Measurements from ENCODE around the gene PLSCR3. TPM values are rescaled to one million over a fixed set of nuclear protein-coding genes. Genes with fewer than 3 reads are reported as not detected.

PLSCR3 gene
- total and polyA plus RNA-seq, 7 donors = 13.9 to 20.5 (median 16.2) TPM

DNA sequence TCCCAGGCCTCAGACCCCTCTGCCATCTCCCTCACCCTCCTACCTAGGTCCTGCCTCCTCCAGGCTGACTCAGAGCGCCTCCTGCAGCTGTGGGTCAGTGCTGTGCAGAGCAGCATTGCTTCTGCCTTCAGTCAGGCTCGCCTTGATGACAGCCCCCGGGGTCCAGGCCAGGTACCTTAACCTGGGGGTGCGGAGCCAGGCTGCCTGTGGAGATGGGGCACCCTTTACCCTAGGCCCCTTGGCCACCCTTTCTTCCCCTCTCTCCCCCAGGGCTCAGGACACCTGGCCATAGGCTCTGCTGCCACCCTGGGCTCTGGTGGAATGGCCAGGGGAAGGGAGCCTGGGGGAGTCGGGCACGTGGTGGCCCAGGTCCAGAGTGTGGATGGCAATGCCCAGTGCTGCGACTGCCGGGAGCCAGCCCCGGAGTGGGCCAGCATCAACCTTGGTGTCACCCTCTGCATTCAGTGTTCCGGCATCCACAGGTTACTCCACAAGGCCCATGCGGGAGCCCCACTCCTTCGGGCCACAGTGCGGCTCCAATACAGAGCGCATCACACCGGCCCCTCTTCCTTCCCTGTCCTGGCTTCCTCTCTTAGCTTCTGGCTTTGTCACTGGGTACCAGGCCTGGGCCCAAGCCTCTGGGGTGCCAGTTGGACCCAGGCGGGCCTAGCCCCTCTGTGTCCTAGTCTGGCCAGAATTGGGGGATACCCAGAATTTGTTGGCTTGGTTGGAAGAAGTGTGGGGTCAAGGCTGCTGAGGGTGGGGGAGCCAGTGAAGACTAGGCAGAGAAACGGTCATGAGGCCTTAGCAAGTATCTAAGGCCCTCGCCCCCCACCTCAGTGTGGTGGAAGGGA lies 47.3 kb downstream of the PLSCR3 start:
- intact Hi-C loops (cut with DNase I) = loop anchor here (5.0 to 10.0 kb wide), 3 partner anchors 65 to 82 kb away; partner anchors contain the start of genes CLDN7 (in 1 of the 2) and SLC2A4 (in 1 of the 2)
- H3K27me3 ChIP-seq (ENCODE audit: insufficient read depth in 3 of 3, low read length in 2 of 3) = peaks cover 0 to 3% (median 0%) of the 10 kb centered on the region in 3 donors

GRCh38 chr17:7343250-7343649 lies 51.1 kb downstream of the PLSCR3 start:
- TF ChIP-seq, protein P1, sequence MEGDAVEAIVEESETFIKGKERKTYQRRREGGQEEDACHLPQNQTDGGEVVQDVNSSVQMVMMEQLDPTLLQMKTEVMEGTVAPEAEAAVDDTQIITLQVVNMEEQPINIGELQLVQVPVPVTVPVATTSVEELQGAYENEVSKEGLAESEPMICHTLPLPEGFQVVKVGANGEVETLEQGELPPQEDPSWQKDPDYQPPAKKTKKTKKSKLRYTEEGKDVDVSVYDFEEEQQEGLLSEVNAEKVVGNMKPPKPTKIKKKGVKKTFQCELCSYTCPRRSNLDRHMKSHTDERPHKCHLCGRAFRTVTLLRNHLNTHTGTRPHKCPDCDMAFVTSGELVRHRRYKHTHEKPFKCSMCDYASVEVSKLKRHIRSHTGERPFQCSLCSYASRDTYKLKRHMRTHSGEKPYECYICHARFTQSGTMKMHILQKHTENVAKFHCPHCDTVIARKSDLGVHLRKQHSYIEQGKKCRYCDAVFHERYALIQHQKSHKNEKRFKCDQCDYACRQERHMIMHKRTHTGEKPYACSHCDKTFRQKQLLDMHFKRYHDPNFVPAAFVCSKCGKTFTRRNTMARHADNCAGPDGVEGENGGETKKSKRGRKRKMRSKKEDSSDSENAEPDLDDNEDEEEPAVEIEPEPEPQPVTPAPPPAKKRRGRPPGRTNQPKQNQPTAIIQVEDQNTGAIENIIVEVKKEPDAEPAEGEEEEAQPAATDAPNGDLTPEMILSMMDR (IDR thresholded peaks at IDR 0.05) = no peak
- H3K27ac ChIP-seq = no peak overlapping the region
- WGBS, 3 donors = 56 to 68% (median 57%) methylated on average over 15 of the region's 15 CpGs
- H3K4me1 ChIP-seq = peaks cover 10% of the 10 kb centered on the region
- no peak overlapping the region for H3K4me3 ChIP-seq
- ATAC-seq (no peak), DNase-seq (no peak)
- H3K36me3 ChIP-seq (ENCODE audit: insufficient read depth in 1 of 2, low read depth in 1 of 2) = no peaks in the 10 kb centered on the region
- intact Hi-C loops (cut with DNase I) = loop anchor here in 1 of 2 donors (10.0 kb wide), 1 partner anchor 78 kb away; the partner anchor contains the start of gene CLDN7
- H3K9me3 ChIP-seq = no peaks in the 10 kb centered on the region
- H3K27me3 ChIP-seq (ENCODE audit: insufficient read depth in 3 of 3, low read length in 2 of 3) = peaks cover 0 to 9% (median 3%) of the 10 kb centered on the region in 3 donors

More for the DNA sequence above, 47.3 kb downstream of the PLSCR3 start:
- ATAC-seq (no peak), DNase-seq (no peak)
- Histone ChIP-seq H3K36me3 (ENCODE audit: insufficient read depth in 1 of 2, low read depth in 1 of 2) (no peaks in the 10 kb centered on the region), H3K4me3 (no peak overlapping the region), H3K27ac (peak overlapping the region; percentile 100), H3K9me3 (no peaks in the 10 kb centered on the region), H3K4me1 (peaks cover 30% of the 10 kb centered on the region)
- TF ChIP-seq, protein P1 (IDR thresholded peaks at IDR 0.05) = no peak
- 50 to 66% (median 51%) methylated on average over 17 to 18 of the region's 18 CpGs for WGBS, 3 donors

DNA sequence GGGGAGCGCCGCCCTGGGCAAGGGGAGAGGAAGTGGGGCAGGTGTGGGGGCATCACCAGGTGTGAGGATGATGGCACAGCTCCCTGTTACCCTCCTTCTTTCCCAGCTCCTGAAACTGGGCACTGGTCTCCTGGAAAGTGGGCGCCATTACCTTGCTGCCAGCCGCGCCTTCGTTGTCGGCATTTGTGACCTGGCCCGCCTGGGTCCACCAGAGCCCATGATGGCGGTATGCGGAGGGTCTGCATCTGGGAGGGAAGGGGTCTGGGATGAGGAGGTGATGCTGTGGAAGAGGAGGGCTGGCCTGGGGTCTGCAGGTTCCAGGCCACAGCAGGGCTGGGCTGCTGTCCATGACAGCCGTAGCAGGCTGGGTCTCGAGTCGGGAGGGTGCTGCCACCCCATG lies 52.5 kb downstream of the PLSCR3 start:
- Histone ChIP-seq H3K27me3 (ENCODE audit: insufficient read depth in 3 of 3, low read length in 2 of 3) (peaks cover 0 to 15% (median 3%) of the 10 kb centered on the region in 3 donors), H3K27ac (no peak overlapping the region), H3K36me3 (ENCODE audit: insufficient read depth in 1 of 2, low read depth in 1 of 2) (no peaks in the 10 kb centered on the region), H3K9me3 (no peaks in the 10 kb centered on the region), H3K4me3 (no peak overlapping the region), H3K4me1 (no peaks in the 10 kb centered on the region)
- TF ChIP-seq, protein P1 (IDR thresholded peaks at IDR 0.05) = no peak
- 86 to 87% (median 87%) methylated on average over 13 of the region's 13 CpGs for WGBS, 3 donors
- DNase-seq (no peak), ATAC-seq (no peak)
- intact Hi-C loops (cut with DNase I) = loop anchor here in 1 of 2 donors (10.0 kb wide), 1 partner anchor 77 kb away; the partner anchor contains the start of gene CLDN7

DNA sequence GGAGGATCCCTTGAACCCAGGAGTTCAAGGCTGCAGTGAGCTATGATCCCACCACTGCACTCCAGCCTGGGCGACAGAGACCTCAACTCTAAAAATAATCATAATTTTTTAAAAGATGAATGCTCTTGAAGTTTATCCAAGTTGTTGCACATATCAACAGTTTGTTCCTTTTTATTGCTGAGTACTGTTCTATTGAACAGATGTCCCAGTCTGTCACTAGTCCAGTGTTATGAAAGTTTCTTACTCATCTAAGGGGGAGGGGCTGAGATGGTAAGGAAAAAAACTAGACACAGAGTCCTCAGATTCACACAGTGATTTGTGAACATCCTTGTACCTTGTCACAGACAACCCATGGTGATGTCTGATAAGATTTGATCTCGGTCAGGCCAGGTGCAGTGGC lies 54.1 kb downstream of the PLSCR3 start:
- Histone ChIP-seq H3K4me1 (no peaks in the 10 kb centered on the region), H3K27ac (no peak overlapping the region), H3K36me3 (ENCODE audit: insufficient read depth in 1 of 2, low read depth in 1 of 2) (no peaks in the 10 kb centered on the region), H3K27me3 (ENCODE audit: insufficient read depth in 3 of 3, low read length in 2 of 3) (peaks cover 0 to 25% (median 4%) of the 10 kb centered on the region in 3 donors), H3K9me3 (no peaks in the 10 kb centered on the region), H3K4me3 (no peak overlapping the region)
- 54 to 67% (median 62%) methylated on average over 2 of the region's 2 CpGs for WGBS, 3 donors
- TF ChIP-seq, protein P1 (IDR thresholded peaks at IDR 0.05) = no peak
- DNase-seq (no peak), ATAC-seq (peak in 2 of 4 donors; percentile 43 to 49)
- intact Hi-C loops (cut with DNase I) = loop anchor here in 1 of 2 donors (10.0 kb wide), 1 partner anchor 75 kb away; the partner anchor contains the start of gene CLDN7

Other genes with a start within 250 kb of the PLSCR3 start
Only the 30 nearest of the 38 such genes appear.
- 1,000 to 10,000 TPM in 3 of 4 donors, 100 to 1,000 TPM in 1; 987 to 1,310 (median 1,099) TPM for gene ACADVL, start 174.6 kb downstream of the PLSCR3 start, total RNA-seq
- 1,000 to 10,000 TPM in 1 of 3 donors, 100 to 1,000 TPM in 2; 538 to 1,030 (median 946) TPM for gene ACADVL, start 174.6 kb downstream of the PLSCR3 start, polyA plus RNA-seq
- 10 to 100 TPM; 11.4 to 19.6 (median 13.8) TPM for gene DVL2, start 160.0 kb downstream of the PLSCR3 start, total RNA-seq
- gene DVL2, start 160.0 kb downstream of the PLSCR3 start, polyA plus RNA-seq = 10 to 100 TPM; 10.0 to 22.1 (median 10.0) TPM
- 10 to 100 TPM; 20.9 to 28.8 (median 27.7) TPM for gene PHF23, start 155.1 kb downstream of the PLSCR3 start, total RNA-seq
- gene PHF23, start 155.1 kb downstream of the PLSCR3 start, polyA plus RNA-seq = 10 to 100 TPM; 24.0 to 43.3 (median 29.4) TPM
- gene GABARAP, start 152.1 kb downstream of the PLSCR3 start, total RNA-seq = 100 to 1,000 TPM; 447 to 492 (median 481) TPM
- gene GABARAP, start 152.1 kb downstream of the PLSCR3 start, polyA plus RNA-seq = 100 to 1,000 TPM; 344 to 569 (median 510) TPM
- 100 to 1,000 TPM; 208 to 332 (median 254) TPM for gene CTDNEP1, start 142.8 kb downstream of the PLSCR3 start, total RNA-seq
- gene CTDNEP1, start 142.8 kb downstream of the PLSCR3 start, polyA plus RNA-seq = 100 to 1,000 TPM; 171 to 281 (median 196) TPM
- 10 to 100 TPM; 55.7 to 87.0 (median 74.8) TPM for gene ELP5, start 142.3 kb downstream of the PLSCR3 start, total RNA-seq
- gene ELP5, start 142.3 kb downstream of the PLSCR3 start, polyA plus RNA-seq = 100 to 1,000 TPM in 1 of 3 donors, 10 to 100 TPM in 2; 50.4 to 104 (median 86.0) TPM
- gene CLDN7, start 132.0 kb downstream of the PLSCR3 start, total RNA-seq = 1 to 10 TPM in 2 of 4 donors, under 1 TPM in 1, not detected in 1; 0.57 to 1.0 (median 1.0) TPM
- 1 to 10 TPM in 1 of 3 donors, under 1 TPM in 2; 0.48 to 1.1 (median 0.83) TPM for gene CLDN7, start 132.0 kb downstream of the PLSCR3 start, polyA plus RNA-seq
- gene SLC2A4, start 112.8 kb downstream of the PLSCR3 start, total RNA-seq = 100 to 1,000 TPM in 3 of 4 donors, 10 to 100 TPM in 1; 50.9 to 257 (median 139) TPM
- gene SLC2A4, start 112.8 kb downstream of the PLSCR3 start, polyA plus RNA-seq = 100 to 1,000 TPM in 1 of 3 donors, 10 to 100 TPM in 2; 19.4 to 127 (median 33.8) TPM
- 1 to 10 TPM in 1 of 4 donors, under 1 TPM in 3; 0.37 to 1.0 (median 0.75) TPM for gene YBX2, start 99.9 kb downstream of the PLSCR3 start, total RNA-seq
- gene YBX2, start 99.9 kb downstream of the PLSCR3 start, polyA plus RNA-seq = 1 to 10 TPM in 1 of 3 donors, under 1 TPM in 2; 0.14 to 1.8 (median 0.21) TPM
- 100 to 1,000 TPM; 293 to 730 (median 567) TPM for gene EIF5A, start 86.9 kb downstream of the PLSCR3 start, total RNA-seq
- gene EIF5A, start 86.9 kb downstream of the PLSCR3 start, polyA plus RNA-seq = 1,000 to 10,000 TPM in 1 of 3 donors, 100 to 1,000 TPM in 2; 468 to 1,107 (median 518) TPM
- gene GPS2, start 79.2 kb downstream of the PLSCR3 start, total RNA-seq = 100 to 1,000 TPM in 1 of 4 donors, 10 to 100 TPM in 3; 71.8 to 101 (median 82.5) TPM
- gene GPS2, start 79.2 kb downstream of the PLSCR3 start, polyA plus RNA-seq = 100 to 1,000 TPM; 139 to 197 (median 146) TPM
- 10 to 100 TPM; 24.0 to 53.8 (median 32.6) TPM for gene NEURL4, start 65.2 kb downstream of the PLSCR3 start, total RNA-seq
- gene NEURL4, start 65.2 kb downstream of the PLSCR3 start, polyA plus RNA-seq = 10 to 100 TPM; 20.7 to 38.7 (median 22.9) TPM
- 10 to 100 TPM; 12.2 to 20.7 (median 15.7) TPM for gene ACAP1, start 58.0 kb downstream of the PLSCR3 start, total RNA-seq
- gene ACAP1, start 58.0 kb downstream of the PLSCR3 start, polyA plus RNA-seq = 10 to 100 TPM in 1 of 3 donors, 1 to 10 TPM in 2; 1.9 to 11.9 (median 2.4) TPM
- gene KCTD11, start 42.4 kb downstream of the PLSCR3 start, total RNA-seq = 1 to 10 TPM; 4.5 to 5.2 (median 5.1) TPM
- gene KCTD11, start 42.4 kb downstream of the PLSCR3 start, polyA plus RNA-seq = 10 to 100 TPM in 1 of 3 donors, 1 to 10 TPM in 2; 2.9 to 13.2 (median 9.9) TPM
- gene TMEM95, start 39.4 kb downstream of the PLSCR3 start, total RNA-seq = not detected
- not detected for gene TMEM95, start 39.4 kb downstream of the PLSCR3 start, polyA plus RNA-seq
- under 1 TPM; 0.56 to 0.86 (median 0.78) TPM for gene TNK1, start 13.4 kb downstream of the PLSCR3 start, total RNA-seq
- 1 to 10 TPM in 1 of 3 donors, under 1 TPM in 2; 0.57 to 1.7 (median 0.98) TPM for gene TNK1, start 13.4 kb downstream of the PLSCR3 start, polyA plus RNA-seq
- 10 to 100 TPM; 47.1 to 80.4 (median 53.5) TPM for gene TMEM256, start 9.6 kb upstream of the PLSCR3 start, total RNA-seq
- 10 to 100 TPM; 62.4 to 75.4 (median 69.7) TPM for gene TMEM256, start 9.6 kb upstream of the PLSCR3 start, polyA plus RNA-seq
- gene NLGN2, start 13.3 kb upstream of the PLSCR3 start, total RNA-seq = 10 to 100 TPM in 1 of 4 donors, 1 to 10 TPM in 3; 6.5 to 11.5 (median 7.4) TPM
- 1 to 10 TPM; 2.8 to 3.1 (median 2.9) TPM for gene NLGN2, start 13.3 kb upstream of the PLSCR3 start, polyA plus RNA-seq
- gene SPEM1, start 25.8 kb upstream of the PLSCR3 start, total RNA-seq = not detected
- gene SPEM1, start 25.8 kb upstream of the PLSCR3 start, polyA plus RNA-seq = under 1 TPM in 1 of 3 donors, not detected in 2; 0.06 TPM
- gene SPEM2, start 31.1 kb upstream of the PLSCR3 start, total RNA-seq = not detected
- gene SPEM2, start 31.1 kb upstream of the PLSCR3 start, polyA plus RNA-seq = under 1 TPM in 1 of 3 donors, not detected in 2; 0.03 TPM
- gene SPEM3, start 34.3 kb upstream of the PLSCR3 start, total RNA-seq = not detected
- gene SPEM3, start 34.3 kb upstream of the PLSCR3 start, polyA plus RNA-seq = under 1 TPM in 1 of 3 donors, not detected in 2; 0.01 TPM
- gene TMEM102, start 40.9 kb upstream of the PLSCR3 start, total RNA-seq = under 1 TPM; 0.41 to 0.95 (median 0.68) TPM
- 1 to 10 TPM in 2 of 3 donors, under 1 TPM in 1; 0.84 to 3.2 (median 1.7) TPM for gene TMEM102, start 40.9 kb upstream of the PLSCR3 start, polyA plus RNA-seq
- gene FGF11, start 45.0 kb upstream of the PLSCR3 start, total RNA-seq = 10 to 100 TPM in 3 of 4 donors, 1 to 10 TPM in 1; 2.7 to 21.1 (median 10.1) TPM
- 1 to 10 TPM; 2.0 to 4.4 (median 3.7) TPM for gene FGF11, start 45.0 kb upstream of the PLSCR3 start, polyA plus RNA-seq
- 100 to 1,000 TPM; 107 to 190 (median 147) TPM for gene CHRNB1, start 50.5 kb upstream of the PLSCR3 start, total RNA-seq
- gene CHRNB1, start 50.5 kb upstream of the PLSCR3 start, polyA plus RNA-seq = 100 to 1,000 TPM in 1 of 3 donors, 10 to 100 TPM in 2; 73.0 to 118 (median 91.7) TPM
- gene ZBTB4, start 85.1 kb upstream of the PLSCR3 start, total RNA-seq = 10 to 100 TPM; 29.3 to 43.2 (median 35.5) TPM
- 10 to 100 TPM; 10.3 to 20.2 (median 13.5) TPM for gene ZBTB4, start 85.1 kb upstream of the PLSCR3 start, polyA plus RNA-seq
- not detected for gene SLC35G6, start 86.9 kb upstream of the PLSCR3 start, total RNA-seq
- under 1 TPM in 1 of 3 donors, not detected in 2; 0.05 TPM for gene SLC35G6, start 86.9 kb upstream of the PLSCR3 start, polyA plus RNA-seq
- gene POLR2A, start 89.8 kb upstream of the PLSCR3 start, total RNA-seq = 10 to 100 TPM; 42.7 to 74.3 (median 56.9) TPM
- gene POLR2A, start 89.8 kb upstream of the PLSCR3 start, polyA plus RNA-seq = 10 to 100 TPM in 2 of 3 donors, 1 to 10 TPM in 1; 8.0 to 68.7 (median 15.0) TPM
- 10 to 100 TPM; 14.3 to 23.4 (median 15.6) TPM for gene TNFSF12, start 154.5 kb upstream of the PLSCR3 start, total RNA-seq
- 10 to 100 TPM; 10.2 to 18.9 (median 13.8) TPM for gene TNFSF12, start 154.5 kb upstream of the PLSCR3 start, polyA plus RNA-seq
- 1 to 10 TPM; 4.0 to 5.4 (median 4.5) TPM for gene TNFSF13, start 164.2 kb upstream of the PLSCR3 start, total RNA-seq
- 1 to 10 TPM; 2.8 to 4.3 (median 3.1) TPM for gene TNFSF13, start 164.2 kb upstream of the PLSCR3 start, polyA plus RNA-seq
- gene SENP3, start 167.4 kb upstream of the PLSCR3 start, total RNA-seq = 10 to 100 TPM; 24.0 to 40.7 (median 38.3) TPM
- gene SENP3, start 167.4 kb upstream of the PLSCR3 start, polyA plus RNA-seq = 10 to 100 TPM; 44.1 to 90.5 (median 76.1) TPM